B cell (primary cell): Measurements from ENCODE around the gene TAF1.

Experiments
- EZH2 ChIP-seq: IDR thresholded peaks from 2 replicates; pipeline ENCODE4 v1.6.1; 2012; ENCODE audit warnings: borderline replicate concordance, low read depth, mild to moderate bottlenecking, moderate library complexity, low read length; ENCODE audit not compliant: insufficient read depth, poor library complexity, severe bottlenecking
- TF ChIP-seq, protein P1 (sequence below): fragments of 200-600 bp; IDR thresholded peaks from one replicate; pipeline ENCODE4 v1.8.0; 2022; ENCODE audit warnings: antibody characterized with exemption, mild to moderate bottlenecking

DNA sequence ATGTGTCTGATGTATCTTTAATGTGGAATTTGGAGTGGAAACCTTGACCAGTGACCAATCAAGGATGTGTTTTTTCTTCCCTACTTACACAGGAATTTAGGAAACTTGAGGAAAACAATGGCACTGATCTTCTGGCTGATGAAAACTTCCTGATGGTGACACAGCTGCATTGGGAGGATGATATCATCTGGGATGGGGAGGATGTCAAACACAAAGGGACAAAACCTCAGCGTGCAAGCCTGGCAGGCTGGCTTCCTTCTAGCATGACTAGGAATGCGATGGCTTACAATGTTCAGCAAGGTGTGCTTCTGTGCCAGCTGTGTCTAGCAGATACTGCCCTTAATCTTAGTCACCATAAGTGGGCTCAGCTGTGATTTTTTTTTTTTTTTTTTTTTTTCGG is 12.6 kb downstream of the TAF1 start:
- TF ChIP-seq, protein P1, sequence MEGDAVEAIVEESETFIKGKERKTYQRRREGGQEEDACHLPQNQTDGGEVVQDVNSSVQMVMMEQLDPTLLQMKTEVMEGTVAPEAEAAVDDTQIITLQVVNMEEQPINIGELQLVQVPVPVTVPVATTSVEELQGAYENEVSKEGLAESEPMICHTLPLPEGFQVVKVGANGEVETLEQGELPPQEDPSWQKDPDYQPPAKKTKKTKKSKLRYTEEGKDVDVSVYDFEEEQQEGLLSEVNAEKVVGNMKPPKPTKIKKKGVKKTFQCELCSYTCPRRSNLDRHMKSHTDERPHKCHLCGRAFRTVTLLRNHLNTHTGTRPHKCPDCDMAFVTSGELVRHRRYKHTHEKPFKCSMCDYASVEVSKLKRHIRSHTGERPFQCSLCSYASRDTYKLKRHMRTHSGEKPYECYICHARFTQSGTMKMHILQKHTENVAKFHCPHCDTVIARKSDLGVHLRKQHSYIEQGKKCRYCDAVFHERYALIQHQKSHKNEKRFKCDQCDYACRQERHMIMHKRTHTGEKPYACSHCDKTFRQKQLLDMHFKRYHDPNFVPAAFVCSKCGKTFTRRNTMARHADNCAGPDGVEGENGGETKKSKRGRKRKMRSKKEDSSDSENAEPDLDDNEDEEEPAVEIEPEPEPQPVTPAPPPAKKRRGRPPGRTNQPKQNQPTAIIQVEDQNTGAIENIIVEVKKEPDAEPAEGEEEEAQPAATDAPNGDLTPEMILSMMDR: no peak
- no peak for TF ChIP-seq EZH2
